A673 (cell line): ENCODE data around the gene CLSTN2. TPM values are rescaled to one million over a fixed set of nuclear protein-coding genes. Genes with fewer than 3 reads are reported as not detected.

Experiments
- BruUV-seq: library from RNA; stranded (reverse); fragments of 400-500 nt; replicated peaks from 2 replicates; lab custom pipeline; 2021; lab: Mats Ljungman, UMichigan
- CTCF ChIA-PET: fragments of 300-600 bp; sonication (Branson Sonifier 250); formaldehyde crosslinking; loops from one replicate; lab custom pipeline; 2022; ENCODE audit warnings: antibody characterized with exemption; lab: Charles Lee
- POLR2A ChIA-PET: fragments of 300-600 bp; sonication (Branson Sonifier 250); formaldehyde crosslinking; loops from one replicate; lab custom pipeline; 2022; ENCODE audit warnings: antibody characterized with exemption; ENCODE audit not compliant: low non-redundant PET; lab: Charles Lee
- DNase-seq: peaks from one replicate; pipeline ENCODE4 v3.0.0-alpha.2; 2015; ENCODE audit warnings: low spot score
- H3K27ac ChIP-seq: fragments of 200-600 bp; sonication (generic); 2 replicates; pipeline ENCODE4 v1.5.1; 2016; ENCODE audit warnings: mixed run types, low read depth, mild to moderate bottlenecking, mixed read lengths, antibody characterized with exemption, low read length; ENCODE audit not compliant: poor library complexity, severe bottlenecking
- H3K27me3 ChIP-seq: fragments of 200-600 bp; sonication (generic); replicated peaks from 2 replicates; pipeline ENCODE4 v1.6.1; 2017; ENCODE audit warnings: mixed run types, low read depth, mild to moderate bottlenecking, mixed read lengths, antibody characterized with exemption, low read length; ENCODE audit not compliant: insufficient read depth, poor library complexity
- H3K36me3 ChIP-seq: fragments of 200-600 bp; sonication (generic); 2 replicates; pipeline ENCODE4 v1.6.1; 2016; ENCODE audit warnings: mixed run types, mild to moderate bottlenecking, mixed read lengths, antibody characterized with exemption, low read length; ENCODE audit not compliant: insufficient read depth, poor library complexity, severe bottlenecking
- H3K4me1 ChIP-seq: fragments of 200-600 bp; sonication (generic); 2 replicates; pipeline ENCODE4 v1.6.1; 2017; ENCODE audit warnings: mixed run types, mild to moderate bottlenecking, mixed read lengths, antibody characterized with exemption, low read length; ENCODE audit not compliant: insufficient read depth, poor library complexity, severe bottlenecking
- H3K4me3 ChIP-seq: fragments of 200-600 bp; sonication (generic); 2 replicates; pipeline ENCODE4 v1.5.1; 2016; ENCODE audit warnings: low read depth, mixed run types, mild to moderate bottlenecking, mixed read lengths, low read length; ENCODE audit not compliant: poor library complexity, severe bottlenecking
- H3K9me3 ChIP-seq: fragments of 200-600 bp; sonication (generic); 2 replicates; pipeline ENCODE4 v1.6.1; 2016; ENCODE audit warnings: mixed run types, low read depth, mild to moderate bottlenecking, mixed read lengths, antibody characterized with exemption, low read length; ENCODE audit not compliant: poor library complexity, severe bottlenecking
- EZH2 ChIP-seq: fragments of 200-600 bp; sonication (generic); IDR thresholded peaks from 2 replicates; pipeline ENCODE4 v1.6.1; 2017; ENCODE audit warnings: borderline replicate concordance, low read depth, mild to moderate bottlenecking, mixed read lengths, antibody characterized with exemption, low read length; ENCODE audit not compliant: poor library complexity, severe bottlenecking
- intact Hi-C: fragments of 100-400 bp; cut with micrococcal nuclease; formaldehyde crosslinking; loops from one replicate; pipeline ENCODE4 v1.10.0; 2022; ENCODE audit not compliant: unreplicated experiment
- total RNA-seq: library from RNA; stranded (reverse); gene quantifications from 2 replicates; pipeline ENCODE4 v1.2.3, GENCODE V29; 2021
- TF ChIP-seq, protein P1 (sequence below): fragments of 300-800, 200-600 bp; sonication (generic); conservative IDR thresholded peaks from 2 replicates; pipeline ENCODE4 v1.5.1; 2017; ENCODE audit warnings: low read depth, mild to moderate bottlenecking, antibody characterized with exemption, low read length, moderate library complexity, mixed read lengths

CLSTN2 gene
- total RNA-seq, 1 experiment from 2014 or later: 50.7 TPM

DNA sequence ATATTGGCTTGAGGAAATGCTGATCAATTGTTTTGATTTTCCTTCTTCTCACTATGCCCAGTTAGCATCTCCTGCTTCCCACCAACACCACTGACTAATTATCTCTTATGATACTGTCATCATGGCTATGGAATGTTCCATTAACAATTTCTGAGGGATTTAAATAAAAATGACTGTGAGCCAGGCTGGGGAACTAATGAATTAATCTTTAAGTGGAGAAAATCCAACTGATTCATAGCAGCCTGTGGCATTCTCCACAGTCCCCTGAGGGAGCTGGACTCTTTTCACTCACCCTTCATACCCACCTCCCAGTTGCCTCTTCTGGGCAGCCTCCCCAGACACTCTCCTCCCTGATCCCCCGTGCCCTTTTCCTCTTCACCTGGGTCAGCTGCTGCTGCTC lies 353.6 kb downstream of the CLSTN2 start:
- Histone ChIP-seq H3K27me3 (no peaks in the 10 kb centered on the region), H3K4me1 (no peaks in the 10 kb centered on the region), H3K9me3 (no peaks in the 10 kb centered on the region), H3K36me3 (no peaks in the 10 kb centered on the region), H3K27ac (no peak overlapping the region), H3K4me3 (no peak overlapping the region)
- TF ChIP-seq, protein P1, sequence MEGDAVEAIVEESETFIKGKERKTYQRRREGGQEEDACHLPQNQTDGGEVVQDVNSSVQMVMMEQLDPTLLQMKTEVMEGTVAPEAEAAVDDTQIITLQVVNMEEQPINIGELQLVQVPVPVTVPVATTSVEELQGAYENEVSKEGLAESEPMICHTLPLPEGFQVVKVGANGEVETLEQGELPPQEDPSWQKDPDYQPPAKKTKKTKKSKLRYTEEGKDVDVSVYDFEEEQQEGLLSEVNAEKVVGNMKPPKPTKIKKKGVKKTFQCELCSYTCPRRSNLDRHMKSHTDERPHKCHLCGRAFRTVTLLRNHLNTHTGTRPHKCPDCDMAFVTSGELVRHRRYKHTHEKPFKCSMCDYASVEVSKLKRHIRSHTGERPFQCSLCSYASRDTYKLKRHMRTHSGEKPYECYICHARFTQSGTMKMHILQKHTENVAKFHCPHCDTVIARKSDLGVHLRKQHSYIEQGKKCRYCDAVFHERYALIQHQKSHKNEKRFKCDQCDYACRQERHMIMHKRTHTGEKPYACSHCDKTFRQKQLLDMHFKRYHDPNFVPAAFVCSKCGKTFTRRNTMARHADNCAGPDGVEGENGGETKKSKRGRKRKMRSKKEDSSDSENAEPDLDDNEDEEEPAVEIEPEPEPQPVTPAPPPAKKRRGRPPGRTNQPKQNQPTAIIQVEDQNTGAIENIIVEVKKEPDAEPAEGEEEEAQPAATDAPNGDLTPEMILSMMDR: no peak
- no peak for TF ChIP-seq EZH2
- intact Hi-C loops: no loop called here
- ChIA-PET POLR2A (no interaction called here), CTCF (no interaction called here)
- peak; percentile 37 for DNase-seq
- no TSS peak for BruUV-seq

DNA sequence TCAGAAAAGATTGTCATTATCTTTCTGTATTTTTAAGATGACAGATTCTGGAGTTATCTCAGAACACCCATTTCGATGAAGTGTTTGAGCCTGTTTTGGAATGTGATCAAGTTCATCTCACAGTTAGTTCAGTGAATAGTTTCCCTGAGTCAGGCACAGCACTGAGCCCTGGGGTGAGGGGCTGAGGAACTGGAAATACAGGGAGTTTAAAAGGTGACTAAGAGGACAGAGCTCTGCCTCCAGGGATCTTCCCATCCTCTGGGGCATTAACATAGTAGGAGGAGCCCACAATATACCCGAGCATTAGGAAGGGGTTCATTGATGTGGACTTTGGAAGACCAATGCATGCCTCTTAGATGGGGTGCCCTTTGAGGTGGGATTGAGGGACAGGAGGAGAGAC lies 355.1 kb downstream of the CLSTN2 start:
- H3K4me3 ChIP-seq: no peak overlapping the region
- DNase-seq: no peak

DNA sequence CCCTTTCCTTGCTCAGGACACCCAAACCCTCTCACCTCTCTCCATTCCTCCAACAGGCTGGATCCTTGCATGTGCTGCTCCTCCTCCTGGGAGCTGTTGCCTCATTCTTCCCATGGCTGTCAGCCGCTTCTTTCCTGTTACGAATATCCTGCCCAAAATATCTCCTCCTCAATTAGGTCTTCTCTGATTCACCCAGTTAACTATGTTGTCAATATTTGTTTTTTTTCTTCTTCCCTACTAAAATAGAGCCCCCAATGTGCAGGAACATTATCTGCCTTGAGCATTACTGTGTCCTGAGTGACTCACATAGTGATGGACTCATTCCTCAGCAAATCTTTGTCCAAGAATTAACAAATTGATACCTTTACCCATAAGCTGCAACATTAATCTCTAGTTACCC lies 357.2 kb downstream of the CLSTN2 start:
- no TSS peak for BruUV-seq
- no peaks in the 10 kb centered on the region for H3K27me3 ChIP-seq
- TF ChIP-seq, protein P1: no peak
- H3K36me3 ChIP-seq: no peaks in the 10 kb centered on the region
- DNase-seq: no peak
- H3K4me1 ChIP-seq: no peaks in the 10 kb centered on the region
- ChIA-PET CTCF (no interaction called here), POLR2A (no interaction called here)
- H3K9me3 ChIP-seq: no peaks in the 10 kb centered on the region
- no peak overlapping the region for H3K27ac ChIP-seq
- intact Hi-C loops: no loop called here
- no peak overlapping the region for H3K4me3 ChIP-seq

More for the DNA sequence above, 355.1 kb downstream of the CLSTN2 start:
- POLR2A ChIA-PET: no interaction called here
- Histone ChIP-seq H3K36me3 (no peaks in the 10 kb centered on the region), H3K27ac (no peak overlapping the region), H3K4me1 (no peaks in the 10 kb centered on the region), H3K9me3 (no peaks in the 10 kb centered on the region), H3K27me3 (no peaks in the 10 kb centered on the region)
- CTCF ChIA-PET: no interaction called here
- intact Hi-C loops: no loop called here
- no TSS peak for BruUV-seq
- TF ChIP-seq, protein P1: no peak
- no peak for TF ChIP-seq EZH2
